GM18861 (cell line): ENCODE data around the gene RFX3.

Experiments
- ATAC-seq: cut with Tn5 transposase; IDR thresholded peaks from one replicate; pipeline ENCODE4 v1.9.1; 2021; ENCODE audit not compliant: unreplicated experiment

The RFX3 gene

DNA sequence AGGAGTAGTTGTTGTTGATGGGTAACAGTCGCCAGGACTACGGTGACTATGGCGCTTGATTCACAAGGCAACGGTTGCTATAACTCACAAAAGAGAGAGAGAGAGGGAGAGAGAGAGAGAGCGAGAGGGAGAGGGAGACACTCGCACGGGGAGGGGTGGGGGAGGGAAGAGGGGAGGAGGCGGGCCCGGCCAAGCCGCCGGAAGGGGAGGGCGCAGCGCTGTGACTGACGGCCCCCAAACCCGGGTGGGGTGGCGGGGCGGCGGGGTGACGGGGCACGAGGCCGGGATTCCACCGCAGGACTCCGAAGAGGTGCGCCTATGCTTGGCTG, at the start of gene RFX3:
RFX3 (minus strand) TSS at position 166 of the 329 bp plus-strand sequence. CDS start 130,413 bp downstream, outside the sequence.
- ATAC-seq, result peak; percentile 22

GRCh38 chr9:3571500-3571899, 45.7 kb upstream of the RFX3 start:
- no peak for ATAC-seq

- no peak for ATAC-seq
Measured at GRCh38 chr9:3569529-3569928, 43.7 kb upstream of the RFX3 start.

- no peak for ATAC-seq
Measured at GRCh38 chr9:3567988-3568387, 42.2 kb upstream of the RFX3 start.

- ATAC-seq, result no peak
Measured at GRCh38 chr9:3553076-3553765, 27.4 kb upstream of the RFX3 start.

DNA sequence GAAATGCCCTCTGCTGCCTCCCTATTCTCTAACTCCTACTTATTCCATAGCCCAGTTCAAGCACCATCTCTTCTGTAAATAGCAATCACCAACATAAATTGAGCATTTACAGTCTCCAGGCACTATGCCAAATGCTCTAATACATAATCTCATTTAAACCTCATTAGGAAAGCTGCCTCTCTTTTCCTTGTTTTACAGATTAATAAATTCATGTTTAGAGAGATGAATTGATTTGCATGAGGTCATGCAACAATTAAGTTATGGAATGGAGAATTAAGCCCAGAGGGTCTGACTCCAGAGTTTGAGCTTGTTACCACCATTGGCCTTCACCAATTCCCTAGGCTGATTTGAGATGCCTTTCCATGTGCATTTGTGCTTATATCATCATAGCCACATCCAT, 23.4 kb upstream of the RFX3 start:
- ATAC-seq, result no peak

DNA sequence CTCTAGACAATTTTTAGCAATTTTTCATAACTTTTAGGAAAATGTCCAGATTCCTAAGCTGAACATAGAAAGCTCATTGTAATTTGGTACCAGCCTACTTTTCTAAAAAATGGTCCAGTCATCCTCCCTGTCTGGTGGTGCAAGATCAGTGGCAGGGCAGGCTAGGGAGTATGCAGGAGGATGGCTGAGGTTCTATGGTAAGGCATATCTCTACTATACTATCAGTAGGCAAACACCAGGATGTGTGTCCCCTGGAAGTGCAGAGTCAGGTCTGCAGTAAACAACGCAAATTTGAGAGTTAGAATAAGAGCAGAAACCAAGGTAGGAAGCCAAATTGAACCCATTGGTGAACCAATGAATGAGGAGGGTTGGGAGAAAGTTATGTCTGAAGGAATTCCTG, 22.8 kb upstream of the RFX3 start:
- no peak for ATAC-seq

GRCh38 chr9:3541206-3541605, 15.4 kb upstream of the RFX3 start:
- ATAC-seq, result no peak

DNA sequence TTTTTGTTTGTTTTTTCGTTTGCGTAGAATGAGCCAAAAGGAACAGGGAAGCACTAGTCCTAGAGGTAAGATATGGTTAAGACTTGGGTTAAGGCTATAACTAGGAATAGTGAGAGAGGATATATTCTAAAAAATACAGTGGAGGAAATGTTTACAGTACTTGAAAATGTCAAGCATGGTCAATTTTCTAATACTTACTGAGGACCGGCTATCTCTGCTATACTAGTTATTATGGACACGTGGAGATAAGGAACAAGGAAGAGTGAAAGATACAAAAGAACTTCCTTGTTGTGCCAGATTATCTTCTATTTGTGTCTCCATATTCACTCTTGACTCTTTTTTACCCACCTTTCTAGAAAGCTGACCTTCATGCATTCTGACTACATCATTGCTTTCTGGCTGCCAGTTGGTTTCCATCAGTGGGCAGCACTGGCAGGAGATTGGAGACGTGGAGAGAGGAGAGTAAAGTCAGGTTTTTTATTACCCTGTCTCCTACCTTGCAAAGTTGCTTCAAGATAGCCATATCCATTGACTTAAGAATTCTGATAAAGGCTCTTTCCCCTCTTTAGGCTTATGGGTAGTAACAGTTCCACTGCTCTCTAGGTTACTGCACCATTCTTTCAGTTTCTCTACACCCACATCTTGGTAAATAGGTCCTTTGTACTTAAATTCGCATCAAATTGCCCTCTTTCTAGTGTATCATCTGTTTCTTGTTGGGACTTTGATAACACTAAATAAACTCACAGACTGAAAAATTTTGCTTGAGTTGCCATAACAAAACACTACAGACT, 9.0 kb upstream of the RFX3 start:
- no peak for ATAC-seq

- no peak for ATAC-seq
Measured at GRCh38 chr9:3532158-3532557, 6.4 kb upstream of the RFX3 start.

DNA sequence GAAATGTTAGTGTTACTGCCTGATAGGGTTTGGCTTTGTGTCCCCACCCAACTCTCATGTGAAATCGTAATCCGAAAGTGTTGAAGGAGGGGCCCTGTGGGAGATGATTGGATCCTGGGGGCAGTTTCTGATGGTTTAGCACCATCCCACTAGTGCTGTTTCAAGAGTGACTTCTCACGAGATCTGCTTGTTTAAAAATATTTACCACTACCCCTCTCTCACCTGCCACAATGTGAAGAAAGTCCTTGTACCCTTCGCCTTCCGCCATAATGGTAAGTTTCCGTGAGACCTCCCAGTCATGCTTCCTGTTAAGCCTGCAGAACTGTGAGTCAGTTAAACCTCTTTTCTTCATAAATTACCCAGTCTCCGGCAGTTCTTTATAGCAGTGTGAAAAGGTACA, 2.6 kb upstream of the RFX3 start:
- ATAC-seq, result no peak

DNA sequence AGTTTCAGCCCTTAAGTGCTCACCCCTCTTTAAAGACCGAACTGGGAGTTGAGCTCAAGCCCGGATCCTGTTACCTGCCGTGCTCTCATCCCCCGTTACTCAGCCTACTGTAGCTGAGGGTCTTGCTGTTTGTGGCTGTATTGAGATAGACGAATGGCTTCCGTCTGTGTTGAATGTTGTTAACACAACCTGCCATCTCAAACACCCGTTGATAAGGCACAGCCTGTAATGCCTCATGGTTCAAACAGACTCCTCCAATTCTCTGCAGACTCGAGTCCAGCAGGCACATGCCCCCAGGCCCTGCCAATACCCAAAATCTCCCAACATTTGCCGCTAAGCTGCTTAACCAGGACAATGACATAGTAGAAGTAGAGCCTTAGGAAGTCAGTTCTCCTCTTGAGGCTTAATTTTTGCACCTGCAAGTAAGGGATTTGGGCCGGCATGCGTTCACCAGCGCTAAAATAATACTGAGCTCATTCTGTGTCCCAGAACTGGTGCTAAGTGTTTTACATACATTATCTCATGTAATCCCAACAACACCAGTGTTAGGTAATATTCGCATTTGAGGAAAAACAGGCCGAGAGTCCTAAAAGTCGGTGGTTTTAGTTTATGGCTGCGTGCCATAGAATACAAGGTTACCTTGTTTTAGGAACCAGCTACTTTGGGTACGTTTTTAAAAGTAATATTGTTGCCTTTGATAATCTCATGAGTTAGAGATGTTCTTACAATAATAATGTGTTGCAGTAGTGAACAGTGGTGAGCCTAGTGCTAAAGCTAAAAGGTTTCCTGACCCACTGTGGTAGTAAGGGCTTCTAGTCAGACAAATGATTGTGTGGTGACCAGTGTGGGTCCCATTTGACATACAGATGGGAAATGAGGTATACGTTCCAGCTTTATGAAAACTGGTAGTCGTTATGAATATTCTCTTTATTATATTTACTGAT, 1.5 kb upstream of the RFX3 start:
- no peak for ATAC-seq

GRCh38 chr9:3526165-3526996, 580 bp upstream of the RFX3 start:
- ATAC-seq, result peak; percentile 40

DNA sequence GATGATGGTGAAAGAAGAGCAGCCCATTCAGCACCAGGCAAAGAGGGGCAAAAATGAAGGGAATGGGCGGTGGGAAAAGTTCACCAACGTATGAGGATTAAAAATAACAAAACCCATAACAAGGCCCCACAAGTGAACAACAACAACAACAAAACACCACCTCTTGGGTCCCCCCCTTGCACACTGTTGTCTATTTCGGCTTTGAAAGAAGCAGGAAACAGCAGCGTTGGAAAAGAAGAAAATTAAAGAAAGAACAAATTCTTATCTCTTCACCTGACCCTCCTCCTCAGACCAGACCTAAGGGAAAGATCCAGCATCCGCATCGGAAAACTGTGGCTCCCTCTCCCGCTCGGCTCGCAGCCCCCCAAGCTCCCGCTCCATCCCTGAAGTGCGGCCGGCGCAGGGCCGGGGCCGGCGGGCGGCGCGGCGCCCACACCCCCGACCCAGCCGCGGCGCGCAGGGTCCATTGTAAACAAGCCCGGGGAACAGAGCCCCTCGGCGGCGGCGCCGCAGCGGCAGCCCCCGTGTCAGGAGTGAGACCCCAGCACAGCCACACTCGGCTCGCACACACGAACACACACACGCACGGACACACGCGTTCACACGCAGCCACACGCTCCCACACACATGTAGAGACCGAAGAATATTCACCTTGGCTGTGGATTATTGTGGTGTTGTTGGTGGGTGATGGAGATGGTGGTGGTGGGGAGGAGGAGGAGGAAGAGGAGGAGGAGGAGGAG, 535 bp downstream of the RFX3 start:
- no peak for ATAC-seq

DNA sequence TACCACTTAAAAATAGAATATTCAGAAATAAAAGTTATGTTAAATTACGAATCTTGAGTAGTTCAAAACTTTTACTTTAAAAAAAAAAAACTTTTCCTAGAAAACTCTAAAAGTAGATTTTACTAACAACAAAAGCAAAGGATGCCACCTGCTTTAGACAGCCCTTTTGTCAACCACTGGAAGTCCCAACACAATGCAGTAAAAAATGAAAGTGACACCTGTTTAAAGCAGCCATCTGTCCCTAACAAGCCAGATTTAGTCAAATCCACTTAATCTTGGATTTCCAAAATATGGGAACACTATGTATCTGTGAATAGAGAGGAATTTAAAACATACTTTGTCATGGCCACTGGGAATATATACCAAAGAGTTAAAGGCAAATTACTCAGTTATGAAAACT, 3.8 kb downstream of the RFX3 start:
- ATAC-seq, result no peak

GRCh38 chr9:3520564-3520963, 5.2 kb downstream of the RFX3 start:
- ATAC-seq, result no peak

GRCh38 chr9:3517377-3518048, 8.3 kb downstream of the RFX3 start:
- no peak for ATAC-seq

DNA sequence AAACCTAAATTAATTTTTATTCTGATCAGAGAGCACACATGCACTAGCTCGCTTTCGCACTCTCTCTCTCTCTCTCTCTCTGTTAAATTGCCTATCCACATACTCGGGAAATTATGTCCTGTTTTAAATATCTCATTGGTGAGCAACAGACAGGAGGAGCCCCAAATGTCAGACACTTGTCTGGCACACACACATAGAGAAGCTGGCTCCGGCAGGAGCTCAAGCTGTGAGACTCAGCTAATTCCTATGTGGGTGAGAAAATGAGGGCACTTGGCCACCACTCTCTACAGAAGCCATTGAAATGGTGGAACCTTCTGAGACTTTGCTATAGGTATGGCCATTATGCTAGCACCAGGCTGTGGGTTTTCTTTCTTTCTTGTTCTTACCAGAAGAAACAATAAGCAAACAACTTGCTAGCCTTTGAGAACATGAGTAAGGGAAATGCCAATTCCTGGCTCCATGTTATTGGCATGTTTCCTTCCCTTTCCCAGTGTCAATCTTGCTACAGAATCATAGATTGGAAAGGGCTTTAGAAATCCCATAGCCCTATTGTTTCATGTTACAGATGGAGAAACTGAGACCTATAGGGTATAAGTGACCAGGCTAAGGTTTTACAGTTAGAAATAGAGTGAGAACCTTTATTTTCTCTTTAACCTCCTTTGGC, 9.0 kb downstream of the RFX3 start:
- ATAC-seq, result no peak

DNA sequence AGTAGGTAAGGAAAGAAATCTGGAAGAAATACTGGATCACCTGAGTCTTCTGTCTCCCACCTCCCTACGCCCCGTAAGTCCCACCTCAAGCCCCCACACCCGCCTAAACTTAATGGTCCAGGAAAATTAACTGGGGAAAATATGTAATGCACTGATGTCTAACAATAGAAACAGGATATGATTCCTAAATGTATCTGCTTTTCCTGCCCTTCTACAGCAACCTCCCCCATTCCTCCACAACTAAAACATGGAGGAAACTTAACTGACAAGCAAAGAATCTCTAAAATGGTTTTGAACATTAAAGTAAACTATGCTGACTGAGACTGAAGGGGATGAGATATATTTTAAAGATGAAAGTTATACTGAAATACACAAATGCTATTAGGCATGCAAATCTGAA, 10.4 kb downstream of the RFX3 start:
- no peak for ATAC-seq
